Common myeloid progenitor, CD34-positive (primary cell): Measurements from ENCODE around the gene PPM1H.

Source experiments
- CTCF ChIA-PET: fragments of 350-600 bp; sonication (Branson Sonifier 250); formaldehyde crosslinking; loops from one replicate; lab custom pipeline; 2021; ENCODE audit warnings: antibody characterized with exemption; lab: Charles Lee
- POLR2A ChIA-PET: fragments of 350-600 bp; sonication (Branson Sonifier 250); formaldehyde crosslinking; loops from one replicate; lab custom pipeline; 2021; ENCODE audit warnings: antibody characterized with exemption; lab: Charles Lee
- DNase-seq, 3 donors: peaks; one replicate each; pipeline versions ENCODE4 v3.0.0 to v3.0.0-alpha.2; 2013
- H3K27ac ChIP-seq, 2 experiments: 1 replicate in 1 of 2; 2 replicates in 1 of 2; pipeline ENCODE4 v1.7.0; 2013; ENCODE audit warnings: inconsistent platforms in 2 of 2, low read length in 2 of 2, mild to moderate bottlenecking in 2 of 2, low read depth in 1 of 2, moderate library complexity in 1 of 2; ENCODE audit not compliant: severe bottlenecking in 2 of 2, insufficient read depth in 1 of 2, poor library complexity in 1 of 2
- H3K27me3 ChIP-seq, 5 experiments: replicated peaks in 2 of 5; 1 replicate in 3 of 5; 2 replicates in 2 of 5; pipeline versions ENCODE4 v1.6.1 to v1.7.0; 2013; ENCODE audit warnings: low read length in 4 of 5, mild to moderate bottlenecking in 2 of 5, moderate library complexity in 2 of 5, inconsistent platforms in 1 of 5; ENCODE audit not compliant: insufficient read depth in 5 of 5, control insufficient read depth in 4 of 5
- H3K36me3 ChIP-seq, 4 experiments: 1 replicate in 2 of 4; 2 replicates in 2 of 4; pipeline versions ENCODE4 v1.6.1 to v1.7.0; 2013; ENCODE audit warnings: low read length in 3 of 4, control low read depth in 1 of 4, mild to moderate bottlenecking in 1 of 4; ENCODE audit not compliant: control insufficient read depth in 4 of 4, insufficient read depth in 4 of 4
- H3K4me1 ChIP-seq, 4 experiments: 1 replicate in 3 of 4; 2 replicates in 1 of 4; pipeline versions ENCODE4 v1.6.1 to v1.7.1; 2013; ENCODE audit warnings: low read length in 3 of 4, mild to moderate bottlenecking in 3 of 4, control low read depth in 1 of 4, inconsistent platforms in 1 of 4, moderate library complexity in 1 of 4; ENCODE audit not compliant: control insufficient read depth in 4 of 4, insufficient read depth in 4 of 4; ENCODE audit errors: control extremely low read depth in 1 of 4
- H3K4me3 ChIP-seq, 7 experiments: 1 replicate in 4 of 7; 2 replicates in 3 of 7; pipeline versions ENCODE4 v1.5.1 to v1.7.0; 2013; ENCODE audit warnings: mild to moderate bottlenecking in 7 of 7, low read length in 6 of 7, moderate library complexity in 6 of 7, inconsistent platforms in 2 of 7, low read depth in 2 of 7, control low read depth in 1 of 7; ENCODE audit not compliant: insufficient read depth in 4 of 7, control insufficient read depth in 1 of 7; ENCODE audit errors: extremely low read depth in 1 of 7
- H3K9me3 ChIP-seq, 5 experiments: 1 replicate in 4 of 5; 2 replicates in 1 of 5; pipeline versions ENCODE4 v1.6.1 to v1.7.1; 2013; ENCODE audit warnings: low read length in 4 of 5, mild to moderate bottlenecking in 2 of 5, inconsistent platforms in 1 of 5, low read depth in 1 of 5, moderate library complexity in 1 of 5; ENCODE audit not compliant: control insufficient read depth in 4 of 5, insufficient read depth in 2 of 5; ENCODE audit errors: control extremely low read depth in 1 of 5
- WGBS: methylation state at CpG from one replicate; pipeline ENCODE4 v1.1.5; 2013; ENCODE audit not compliant: insufficient coverage; 5-methylcytosine and 5-hydroxymethylcytosine counted together

PPM1H gene

DNA sequence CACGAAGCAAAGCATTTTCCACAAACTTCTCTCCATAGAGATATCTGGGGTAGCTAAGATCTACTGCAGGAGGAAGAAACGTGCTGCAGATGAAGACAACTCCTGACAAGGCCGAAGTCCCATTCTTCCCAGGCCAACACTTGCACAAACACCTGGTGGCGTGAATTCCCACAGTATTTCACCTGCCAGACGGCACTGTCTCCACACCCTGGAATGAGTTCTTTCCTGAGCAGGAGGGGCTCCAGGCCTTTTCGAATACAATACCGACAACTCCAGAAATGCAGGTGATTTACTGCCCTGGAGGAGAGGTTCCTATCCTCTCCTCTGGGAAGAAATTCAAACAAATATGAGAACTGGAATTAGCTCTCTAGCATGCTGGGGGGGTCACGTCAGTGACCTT, 288.4 kb downstream of the PPM1H start:
- no peaks in the 10 kb centered on the region for H3K27me3 ChIP-seq
- no peaks in the 10 kb centered on the region for H3K9me3 ChIP-seq
- H3K4me1 ChIP-seq, result peaks cover 0 to 5% (median 0%) of the 10 kb centered on the region in 4 experiments
- WGBS, result over 99% methylated on average over 8 of the region's 8 CpGs
- no peak overlapping the region for H3K4me3 ChIP-seq
- POLR2A ChIA-PET, result no interaction called here
- peaks cover 2 to 26% (median 12%) of the 10 kb centered on the region in 4 experiments for H3K36me3 ChIP-seq
- H3K27ac ChIP-seq, result no peak overlapping the region
- DNase-seq, result no peak
- CTCF ChIA-PET, result interaction anchor here (1.5 kb wide), 1 partner anchor 422 kb away, joined by 3 read pairs; no protein-coding TSS in a partner anchor

DNA sequence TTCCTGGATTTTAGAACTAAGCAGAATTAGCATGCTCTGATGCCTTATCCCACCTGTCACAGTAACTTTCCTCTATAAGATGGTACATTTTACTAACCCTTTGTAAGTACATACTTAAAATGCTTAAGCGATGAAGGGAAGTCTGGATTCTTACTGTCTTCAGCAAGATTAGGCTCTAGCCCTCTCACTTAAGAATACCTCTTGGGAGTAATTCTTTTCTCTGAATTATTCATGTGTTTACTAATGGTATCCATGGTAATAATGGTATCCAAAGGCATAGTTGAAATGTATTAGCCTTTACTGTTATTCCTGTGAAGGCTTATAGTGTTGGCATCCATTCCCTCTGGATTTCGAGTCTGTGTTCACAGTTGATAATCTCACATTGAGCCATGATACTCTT, 291.5 kb downstream of the PPM1H start:
- H3K9me3 ChIP-seq, result no peaks in the 10 kb centered on the region
- 100% methylated on average over 1 of the region's 2 CpGs for WGBS
- POLR2A ChIA-PET, result interaction anchor here (1.5 kb wide), 1 partner anchor 40 kb away, joined by 5 read pairs; no protein-coding TSS in a partner anchor
- peaks cover 2 to 26% (median 12%) of the 10 kb centered on the region in 4 experiments for H3K36me3 ChIP-seq
- H3K4me1 ChIP-seq, result peaks cover 0 to 8% (median 7%) of the 10 kb centered on the region in 4 experiments
- no peak for DNase-seq
- CTCF ChIA-PET, result no interaction called here
- H3K27me3 ChIP-seq, result no peaks in the 10 kb centered on the region
- no peak overlapping the region for H3K4me3 ChIP-seq
- H3K27ac ChIP-seq, result no peak overlapping the region

- H3K4me3 ChIP-seq, result no peak overlapping the region
- no peaks in the 10 kb centered on the region for H3K27me3 ChIP-seq
- H3K9me3 ChIP-seq, result no peaks in the 10 kb centered on the region
- peaks cover 2 to 16% (median 7%) of the 10 kb centered on the region in 4 experiments for H3K36me3 ChIP-seq
- ChIA-PET CTCF (interaction anchor here (1.0 to 1.6 kb wide), 4 partner anchors 9 to 158 kb away, joined by 3 read pairs; no protein-coding TSS in a partner anchor), POLR2A (interaction anchor here (1.5 kb wide), 1 partner anchor 39 kb away, joined by 5 read pairs; no protein-coding TSS in a partner anchor)
- peaks cover 0 to 8% (median 7%) of the 10 kb centered on the region in 4 experiments for H3K4me1 ChIP-seq
- WGBS, result 57% methylated on average over 1 of the region's 2 CpGs
- DNase-seq, result peak in 2 of 3 donors; percentile 48 to 60
- H3K27ac ChIP-seq, result no peak overlapping the region
These were observed 292.5 kb downstream of the PPM1H start for GRCh38 chr12:62642486-62642885.

DNA sequence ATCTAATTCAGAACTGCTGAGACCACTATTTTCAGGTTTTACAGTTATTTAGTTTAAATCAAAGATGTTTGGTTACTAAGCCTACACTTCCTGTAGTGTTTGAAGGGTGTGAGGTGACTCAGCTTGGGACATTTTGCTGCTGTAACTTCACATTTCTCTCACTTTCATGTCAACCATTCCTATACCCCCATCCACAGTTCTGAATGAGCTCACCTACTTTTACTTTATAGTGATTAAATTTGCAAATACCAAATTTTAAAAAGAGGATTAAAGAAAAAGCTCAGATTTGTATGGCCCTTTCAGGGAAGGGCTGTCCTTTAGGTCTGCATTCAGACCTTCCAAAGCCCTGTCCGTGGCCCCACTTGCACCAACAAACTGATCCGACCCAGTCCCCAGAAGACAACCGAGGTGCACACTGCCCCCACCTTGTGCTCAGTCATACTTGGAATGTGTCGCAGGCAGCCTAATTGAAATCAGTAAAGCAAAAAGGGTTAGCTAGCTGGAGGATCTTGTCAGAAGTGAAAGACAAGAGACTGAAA, 294.0 kb downstream of the PPM1H start:
- 96% methylated on average over 4 of the region's 4 CpGs for WGBS
- CTCF ChIA-PET, result interaction anchor here (1.1 kb wide), 1 partner anchor 9 kb away, joined by 4 read pairs; no protein-coding TSS in a partner anchor
- no peaks in the 10 kb centered on the region for H3K9me3 ChIP-seq
- no peak overlapping the region for H3K27ac ChIP-seq
- H3K4me3 ChIP-seq, result no peak overlapping the region
- H3K4me1 ChIP-seq, result peaks cover 0 to 8% (median 7%) of the 10 kb centered on the region in 4 experiments
- H3K27me3 ChIP-seq, result peaks cover 0 to 2% (median 0%) of the 10 kb centered on the region in 5 experiments
- POLR2A ChIA-PET, result no interaction called here
- peaks cover 0 to 5% (median under 1%) of the 10 kb centered on the region in 4 experiments for H3K36me3 ChIP-seq
- DNase-seq, result peak; percentile 23 to 88 (median 82)

- H3K27me3 ChIP-seq, result peaks cover 0 to 17% (median 5%) of the 10 kb centered on the region in 5 experiments
- H3K9me3 ChIP-seq, result no peaks in the 10 kb centered on the region
- no peak for DNase-seq
- H3K36me3 ChIP-seq, result no peaks in the 10 kb centered on the region
- ChIA-PET CTCF (interaction anchor here (0.7 to 2.0 kb wide), 3 partner anchors 14 to 111 kb away, joined by 3 to 5 read pairs (median 3); no protein-coding TSS in a partner anchor), POLR2A (no interaction called here)
- no peak overlapping the region for H3K27ac ChIP-seq
- no peak overlapping the region for H3K4me3 ChIP-seq
- H3K4me1 ChIP-seq, result peaks cover 0 to 10% (median 6%) of the 10 kb centered on the region in 4 experiments
- WGBS, result no CpG with 5 or more reads among the region's 5 CpGs
These were observed 297.3 kb downstream of the PPM1H start for GRCh38 chr12:62637679-62638078.

DNA sequence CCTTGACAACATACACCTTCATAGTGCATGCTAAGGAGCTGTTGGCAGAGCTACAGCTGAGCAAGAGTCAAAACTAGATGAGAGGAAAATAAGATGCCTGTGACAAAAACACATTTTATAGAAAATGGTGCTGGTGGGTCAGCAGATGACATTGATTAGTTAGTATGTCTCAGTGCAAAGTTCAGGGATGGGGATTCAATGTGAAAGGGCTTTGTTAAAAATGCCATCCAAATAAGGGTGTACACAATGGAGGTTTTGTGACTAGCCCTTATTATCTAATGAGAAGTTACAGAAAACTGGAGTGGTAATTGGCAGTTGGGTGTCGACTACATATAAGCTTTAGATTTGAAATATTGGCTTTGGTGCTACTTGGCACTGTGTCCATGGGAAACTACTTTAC, 299.3 kb downstream of the PPM1H start:
- WGBS, result no CpG with 5 or more reads among the region's 1 CpG

DNA sequence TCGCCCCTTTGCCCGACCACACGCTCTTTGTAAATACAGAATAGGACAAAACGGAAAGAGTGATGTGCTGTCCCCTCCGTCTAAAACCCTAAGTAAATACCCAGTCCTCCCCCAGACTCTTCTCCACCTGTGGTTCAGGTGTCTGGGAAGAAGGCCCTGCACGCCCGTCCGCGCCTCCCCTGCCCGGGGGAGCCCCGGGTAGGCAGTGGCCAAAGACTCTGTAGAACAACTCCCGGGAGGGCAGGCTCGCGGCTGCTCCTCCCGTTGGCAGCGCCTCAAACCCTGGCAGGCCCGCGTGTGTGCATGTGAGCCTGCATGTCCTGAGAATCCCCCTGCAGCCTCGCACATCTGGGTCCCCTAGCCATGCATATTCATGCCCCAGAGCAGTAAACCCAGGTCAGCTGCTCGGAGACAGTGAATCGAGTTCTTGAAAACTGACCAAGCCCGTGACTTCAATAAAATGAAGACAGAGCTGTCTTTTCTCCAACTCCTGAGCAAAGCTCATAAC, 302.5 kb downstream of the PPM1H start:
- POLR2A ChIA-PET, result interaction anchor here (0.9 kb wide), 1 partner anchor 30 kb away, joined by 3 read pairs; no protein-coding TSS in a partner anchor

More for the DNA sequence above, 299.3 kb downstream of the PPM1H start:
- no peaks in the 10 kb centered on the region for H3K36me3 ChIP-seq
- ChIA-PET POLR2A (no interaction called here), CTCF (interaction anchor here (0.7 to 1.7 kb wide), 3 partner anchors 10 to 23 kb away, joined by 3 read pairs; no protein-coding TSS in a partner anchor)
- H3K4me3 ChIP-seq, result no peak overlapping the region
- H3K27me3 ChIP-seq, result peaks cover 2 to 35% (median 5%) of the 10 kb centered on the region in 5 experiments
- no peaks in the 10 kb centered on the region for H3K9me3 ChIP-seq
- H3K27ac ChIP-seq, result no peak overlapping the region
- DNase-seq, result no peak
- peaks cover 3 to 18% (median 12%) of the 10 kb centered on the region in 4 experiments for H3K4me1 ChIP-seq

More for the DNA sequence above, 302.5 kb downstream of the PPM1H start:
- peak; percentile 9 to 54 (median 26) for DNase-seq
- CTCF ChIA-PET, result interaction anchor here (1.1 kb wide), 1 partner anchor 8 kb away, joined by 4 read pairs; no protein-coding TSS in a partner anchor
- peak overlapping the region; percentile 53 to 86 (median 66) for H3K4me3 ChIP-seq
- WGBS, result 5% methylated on average over 17 of the region's 22 CpGs
- peaks cover 3 to 18% (median 12%) of the 10 kb centered on the region in 4 experiments for H3K4me1 ChIP-seq
- H3K9me3 ChIP-seq, result no peaks in the 10 kb centered on the region
- no peaks in the 10 kb centered on the region for H3K36me3 ChIP-seq
- H3K27me3 ChIP-seq, result peaks cover 3 to 46% (median 6%) of the 10 kb centered on the region in 5 experiments
- no peak overlapping the region for H3K27ac ChIP-seq
